ENCODE data around the gene PTK6.

Gene PTK6

DNA sequence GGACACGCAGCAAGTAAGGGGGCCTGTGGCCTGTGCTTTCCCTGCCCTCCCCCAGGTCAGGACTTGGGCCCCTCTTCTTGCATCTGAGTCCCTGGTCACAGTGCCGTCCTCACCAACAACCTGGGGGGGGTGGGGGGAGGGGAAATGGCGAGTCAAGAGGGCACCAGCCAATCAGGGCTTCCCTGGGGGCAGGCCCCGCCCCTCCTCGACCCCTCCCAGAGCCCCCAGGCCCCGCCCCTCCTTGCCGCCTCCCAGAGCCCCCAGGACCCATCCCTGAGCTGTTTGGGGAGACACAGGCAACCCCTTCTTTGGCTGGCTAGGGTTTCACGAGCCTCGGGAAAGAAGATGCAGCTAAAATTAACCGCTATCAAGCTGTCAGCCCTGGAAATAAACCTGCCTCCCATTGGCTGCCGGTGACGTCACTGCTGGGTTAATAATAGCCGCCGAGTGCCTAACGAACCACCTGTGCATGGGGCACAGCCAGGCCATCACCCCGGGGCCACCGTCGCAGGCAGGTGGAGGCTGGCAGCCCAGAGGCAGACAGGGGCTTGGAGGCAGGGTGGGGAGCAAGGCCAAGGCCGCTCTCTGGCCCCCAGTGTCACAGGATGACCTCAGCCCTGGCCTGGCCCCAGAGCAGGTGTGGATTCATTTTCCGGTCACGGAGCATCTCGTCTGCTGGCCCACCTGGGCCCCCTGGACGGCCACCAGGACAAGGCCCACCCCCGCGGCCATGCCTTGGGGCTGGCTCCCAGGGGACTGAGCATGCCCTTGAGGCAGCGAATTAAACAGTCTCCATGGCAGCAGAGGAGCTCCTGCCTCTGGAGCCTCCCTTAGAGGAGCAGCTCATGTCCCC lies 35.1 kb downstream of the PTK6 start:
- TF ChIP-seq, protein P1, sequence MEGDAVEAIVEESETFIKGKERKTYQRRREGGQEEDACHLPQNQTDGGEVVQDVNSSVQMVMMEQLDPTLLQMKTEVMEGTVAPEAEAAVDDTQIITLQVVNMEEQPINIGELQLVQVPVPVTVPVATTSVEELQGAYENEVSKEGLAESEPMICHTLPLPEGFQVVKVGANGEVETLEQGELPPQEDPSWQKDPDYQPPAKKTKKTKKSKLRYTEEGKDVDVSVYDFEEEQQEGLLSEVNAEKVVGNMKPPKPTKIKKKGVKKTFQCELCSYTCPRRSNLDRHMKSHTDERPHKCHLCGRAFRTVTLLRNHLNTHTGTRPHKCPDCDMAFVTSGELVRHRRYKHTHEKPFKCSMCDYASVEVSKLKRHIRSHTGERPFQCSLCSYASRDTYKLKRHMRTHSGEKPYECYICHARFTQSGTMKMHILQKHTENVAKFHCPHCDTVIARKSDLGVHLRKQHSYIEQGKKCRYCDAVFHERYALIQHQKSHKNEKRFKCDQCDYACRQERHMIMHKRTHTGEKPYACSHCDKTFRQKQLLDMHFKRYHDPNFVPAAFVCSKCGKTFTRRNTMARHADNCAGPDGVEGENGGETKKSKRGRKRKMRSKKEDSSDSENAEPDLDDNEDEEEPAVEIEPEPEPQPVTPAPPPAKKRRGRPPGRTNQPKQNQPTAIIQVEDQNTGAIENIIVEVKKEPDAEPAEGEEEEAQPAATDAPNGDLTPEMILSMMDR (IDR thresholded peaks at IDR 0.05; ENCODE audit: low read length): no peak
- TF ChIP-seq EZH2 (IDR thresholded peaks at IDR 0.05; ENCODE audit: borderline replicate concordance, low read length): no peak
- H3K4me1 ChIP-seq (ENCODE audit: insufficient read depth, low read length, severe bottlenecking): peaks cover 9% of the 10 kb centered on the region
- no peak overlapping the region for H3K9ac ChIP-seq (ENCODE audit: low read length)
- H3K27ac ChIP-seq (ENCODE audit: low read depth, low read length, poor library complexity, severe bottlenecking): no peak overlapping the region
- H2AFZ ChIP-seq (ENCODE audit: low read length): no peak overlapping the region
- peak overlapping the region; percentile 26 for H3K4me3 ChIP-seq (ENCODE audit: low read depth, low read length, poor library complexity, severe bottlenecking)
- no peaks in the 10 kb centered on the region; the same call in 1 of the 2 replicates for H3K36me3 ChIP-seq (ENCODE audit: insufficient read depth, low read length)
- no peaks in the 10 kb centered on the region for H3F3A ChIP-seq (ENCODE audit: insufficient read depth, low read length)
- peaks cover 22% of the 10 kb centered on the region; the same call in 1 of the 2 replicates for H3K27me3 ChIP-seq (ENCODE audit: insufficient read depth, low read length)
- no peaks in the 10 kb centered on the region for H4K20me1 ChIP-seq (ENCODE audit: insufficient read depth, low read length)
- peak overlapping the region; percentile 28 for H3K4me2 ChIP-seq (ENCODE audit: low read length)
- no peaks in the 10 kb centered on the region for H3K79me2 ChIP-seq (ENCODE audit: insufficient read depth, low read length)
- no peaks in the 10 kb centered on the region for H3K9me2 ChIP-seq (ENCODE audit: low read depth, low read length)
- 0 out of 2 replicates have a peak, but pooled peaks cover 6% of the 10 kb centered on the region for H3K9me3 ChIP-seq (ENCODE audit: low read length)

DNA sequence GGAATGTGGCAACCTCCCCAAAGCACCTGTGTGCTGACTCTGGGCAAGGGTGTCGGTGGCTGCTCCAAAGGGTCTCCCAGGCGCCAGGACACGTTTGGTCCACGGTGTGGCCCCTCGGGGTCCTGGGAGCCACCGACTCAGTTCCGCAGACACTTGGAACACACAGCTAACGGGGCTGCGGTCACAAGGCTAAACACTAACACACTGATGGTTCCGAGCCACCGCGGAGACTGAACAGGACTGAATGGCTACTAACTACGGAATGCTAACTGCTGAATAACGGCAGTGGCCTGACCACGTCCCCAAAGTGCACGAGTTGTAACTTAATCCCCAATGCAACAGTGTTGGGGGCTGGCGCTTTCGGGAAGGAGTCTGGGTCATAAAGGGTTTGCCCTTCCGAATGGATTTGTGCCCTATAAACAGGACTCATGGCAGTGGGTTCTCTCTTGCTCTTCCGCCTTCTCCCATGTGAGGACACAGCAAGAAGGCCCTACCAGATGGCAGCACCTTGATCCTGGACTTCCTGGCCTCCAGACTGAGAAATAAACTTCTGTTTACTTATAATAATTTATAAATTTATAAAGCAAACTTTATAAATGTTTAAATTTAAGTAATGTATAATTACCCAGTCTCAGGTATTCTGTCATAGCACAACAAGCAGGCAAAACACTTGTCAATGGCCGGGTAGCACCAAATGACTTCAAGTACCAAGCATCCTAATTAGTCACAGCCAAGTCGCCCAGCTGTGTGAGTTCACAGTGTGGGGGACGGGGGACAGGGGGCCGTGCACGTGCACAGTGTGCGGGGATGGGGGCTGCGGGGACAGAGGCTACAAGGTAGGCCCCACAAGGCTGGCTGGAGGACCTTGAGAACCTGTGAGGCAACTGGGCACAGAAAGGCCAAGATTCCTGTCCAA lies 36.0 kb downstream of the PTK6 start:
- peaks cover 16% of the 10 kb centered on the region; the same call in 1 of the 2 replicates for H3K27me3 ChIP-seq (ENCODE audit: insufficient read depth, low read length)
- H3F3A ChIP-seq (ENCODE audit: insufficient read depth, low read length): no peaks in the 10 kb centered on the region

More for the DNA sequence above, 36.0 kb downstream of the PTK6 start:
- Histone ChIP-seq H3K27ac (ENCODE audit: low read depth, low read length, poor library complexity, severe bottlenecking) (no peak overlapping the region), H3K4me1 (ENCODE audit: insufficient read depth, low read length, severe bottlenecking) (peaks cover 9% of the 10 kb centered on the region), H3K4me3 (ENCODE audit: low read depth, low read length, poor library complexity, severe bottlenecking) (no peak overlapping the region), H3K9me3 (ENCODE audit: low read length) (0 out of 2 replicates have a peak, but pooled peaks cover 6% of the 10 kb centered on the region), H4K20me1 (ENCODE audit: insufficient read depth, low read length) (no peaks in the 10 kb centered on the region), H3K9me2 (ENCODE audit: low read depth, low read length) (no peaks in the 10 kb centered on the region), H3K79me2 (ENCODE audit: insufficient read depth, low read length) (no peaks in the 10 kb centered on the region), H3K36me3 (ENCODE audit: insufficient read depth, low read length) (no peaks in the 10 kb centered on the region; the same call in 1 of the 2 replicates), H2AFZ (ENCODE audit: low read length) (no peak overlapping the region), H3K9ac (ENCODE audit: low read length) (no peak overlapping the region), H3K4me2 (ENCODE audit: low read length) (no peak overlapping the region; the same call in 1 of the 2 replicates)
- TF ChIP-seq EZH2 (IDR thresholded peaks at IDR 0.05; ENCODE audit: borderline replicate concordance, low read length): no peak
- TF ChIP-seq, protein P1 (IDR thresholded peaks at IDR 0.05; ENCODE audit: low read length): no peak
